HepG2 (cell line): ENCODE results near the gene RRP12. TPM values are rescaled to one million over a fixed set of nuclear protein-coding genes. Genes with fewer than 3 reads are reported as not detected.

Source experiments
- ATAC-seq: fragments of 200-7000 bp; cut with Tn5 transposase; 3 replicates; pipeline ENCODE4 v1.9.1; 2020; ENCODE audit warnings: mild to moderate bottlenecking, moderate library complexity
- BruUV-seq: library from RNA; stranded (reverse); fragments of 400-500 nt; replicated peaks from 2 replicates; lab custom pipeline; 2021; lab: Mats Ljungman, UMichigan
- CTCF ChIA-PET: fragments of 300-600 bp; formaldehyde crosslinking; extraction: SDS; loops from one replicate; lab custom pipeline; 2021; ENCODE audit warnings: low total read pairs, inconsistent platforms, low intra/inter-chr PET ratio; lab: Yijun Ruan, JAX
- POLR2A ChIA-PET: fragments of 350-600 bp; sonication (Branson Sonifier 250); formaldehyde crosslinking; loops from one replicate; lab custom pipeline; 2020; ENCODE audit warnings: antibody characterized with exemption, inconsistent platforms; lab: Yijun Ruan, JAX
- DNase-seq: peaks from one replicate; pipeline ENCODE4 v3.0.0-alpha.2; 2015; ENCODE audit warnings: low spot score
- FAIRE-seq: peaks from 3 replicates; lab custom pipeline; 2011; peaks lifted over from hg19 to GRCh38; lab: Jason Lieb, UNC
- H2AFZ ChIP-seq: one replicate; pipeline ENCODE4 v1.6.1; 2011; ENCODE audit warnings: low read length, inconsistent platforms
- H3K27ac ChIP-seq: fragments of 300-600 bp; 3 replicates; pipeline ENCODE4 v1.8.0; 2011; ENCODE audit warnings: mixed run types, mild to moderate bottlenecking, mixed read lengths, low read length, inconsistent platforms; ENCODE audit not compliant: insufficient read depth; ENCODE audit errors: extremely low read length
- H3K27me3 ChIP-seq, 2 experiments: fragments of 200-600 bp in 1 of 2; 2 replicates in 1 of 2; 3 replicates in 1 of 2; pipeline versions ENCODE4 v1.6.0 to v1.8.0; 2011; ENCODE audit warnings: low read length in 2 of 2, mild to moderate bottlenecking in 2 of 2, moderate library complexity in 2 of 2, inconsistent platforms in 1 of 2; ENCODE audit not compliant: insufficient read depth in 2 of 2, control insufficient read depth in 1 of 2
- H3K36me3 ChIP-seq, 2 experiments: fragments of 200-600 bp in 1 of 2; replicated peaks in 1 of 2; 2 replicates in 1 of 2; 3 replicates in 1 of 2; pipeline versions ENCODE4 v1.5.1 to v1.8.0; 2011; ENCODE audit warnings: low read length in 2 of 2, inconsistent platforms in 1 of 2; ENCODE audit not compliant: insufficient read depth in 2 of 2, control insufficient read depth in 1 of 2
- H3K4me1 ChIP-seq: 2 replicates; pipeline ENCODE4 v1.5.1; 2012; ENCODE audit warnings: low read length, inconsistent platforms; ENCODE audit not compliant: insufficient read depth
- H3K4me2 ChIP-seq: 2 replicates; pipeline ENCODE4 v1.6.0; 2011; ENCODE audit warnings: low read depth, low read length, inconsistent platforms
- H3K4me3 ChIP-seq, 3 experiments: fragments of 200-600 bp in 1 of 3; sonication (generic), shearing (Covaris generic) in 1 of 3; replicated peaks in 1 of 3; 2 replicates each; pipeline ENCODE4 v1.5.1; 2011 to 2016; ENCODE audit warnings: low read length in 3 of 3, inconsistent platforms in 2 of 3, low read depth in 2 of 3, mild to moderate bottlenecking in 2 of 3, control low read depth in 1 of 3, mixed read lengths in 1 of 3; ENCODE audit not compliant: insufficient read depth in 1 of 3
- H3K79me2 ChIP-seq: one replicate; pipeline ENCODE4 v1.6.1; 2011; ENCODE audit warnings: low read length, inconsistent platforms; ENCODE audit not compliant: insufficient read depth
- H3K9ac ChIP-seq: 2 replicates; pipeline ENCODE4 v1.6.0; 2011; ENCODE audit warnings: mild to moderate bottlenecking, low read depth, low read length, inconsistent platforms; ENCODE audit not compliant: insufficient read depth
- H3K9me3 ChIP-seq: 2 replicates; pipeline ENCODE4 v1.5.1; 2012; ENCODE audit warnings: mild to moderate bottlenecking, low read length
- H4K20me1 ChIP-seq: 2 replicates; pipeline ENCODE4 v1.6.0; 2011; ENCODE audit warnings: inconsistent platforms, mild to moderate bottlenecking, low read length, moderate library complexity; ENCODE audit not compliant: insufficient read depth
- ARID3A ChIP-seq: IDR thresholded peaks from 2 replicates; pipeline ENCODE4 v1.6.1; 2012; ENCODE audit warnings: low read depth, low read length, improper control_type of control experiment
- FLYWCH1 ChIP-seq: sonication (generic); formaldehyde crosslinking; IDR thresholded peaks from 2 replicates; pipeline ENCODE4 v1.8.1; 2023; ENCODE audit warnings: mild to moderate bottlenecking, missing genetic modification reagents
- GABPA ChIP-seq, 2 experiments: IDR thresholded peaks; 2 replicates each; pipeline ENCODE4 v1.6.1; 2011 to 2016; ENCODE audit warnings: low read depth in 2 of 2, low read length in 1 of 2, missing biosample characterization in 1 of 2, missing genetic modification characterization in 1 of 2
- HOXA9 ChIP-seq: sonication (generic); formaldehyde crosslinking; IDR thresholded peaks from 2 replicates; pipeline ENCODE4 v1.8.1; 2022; ENCODE audit warnings: missing genetic modification reagents, mild to moderate bottlenecking, moderate library complexity, borderline replicate concordance
- MIXL1 ChIP-seq: IDR thresholded peaks from 2 replicates; pipeline ENCODE4 v1.6.1; 2016
- RBFOX2 ChIP-seq: fragments of 200-400 bp; formaldehyde crosslinking; IDR thresholded peaks from 2 replicates; pipeline ENCODE4 v1.6.1; 2017; ENCODE audit warnings: low read depth, mild to moderate bottlenecking, low read length
- SNAI1 ChIP-seq: sonication (generic); formaldehyde crosslinking; IDR thresholded peaks from 2 replicates; pipeline ENCODE4 v1.5.0; 2020; ENCODE audit warnings: mild to moderate bottlenecking, missing genetic modification reagents, borderline replicate concordance
- ZMYM2 ChIP-seq: sonication (generic); formaldehyde crosslinking; IDR thresholded peaks from 2 replicates; pipeline ENCODE4 v1.8.0; 2022; ENCODE audit warnings: mild to moderate bottlenecking, missing genetic modification reagents
- ZNF234 ChIP-seq: sonication (generic); formaldehyde crosslinking; conservative IDR thresholded peaks from 2 replicates; pipeline ENCODE4 v1.5.1; 2020; ENCODE audit warnings: mild to moderate bottlenecking, missing genetic modification reagents
- ZNF652 ChIP-seq: IDR thresholded peaks from 2 replicates; pipeline ENCODE4 v1.6.1; 2016; ENCODE audit warnings: low read depth, borderline replicate concordance
- WGBS: methylation state at CpG from one replicate; pipeline ENCODE4 v1.1.6; 2017; ENCODE audit warnings: low lambda C conversion rate; 5-methylcytosine and 5-hydroxymethylcytosine counted together
- in situ Hi-C: cut with HindIII; loops from 2 replicates; pipeline ENCODE4 v1.10.0; 2017; ENCODE audit warnings: low pct_unique_long_range_greater_than_20kb; ENCODE audit not compliant: extremely low pct_ligation_motif_present
- intact Hi-C: fragments of 100-400 bp; cut with micrococcal nuclease; formaldehyde crosslinking; loops from one replicate; pipeline ENCODE4 v1.10.0; 2022; ENCODE audit not compliant: unreplicated experiment
- polyA plus RNA-seq, 8 experiments: library from polyadenylated mRNA; depleted of rRNA in 3 of 8; stranded (reverse) in 7 of 8; unstranded in 1 of 8; fragments of >200 nt; fragmentation: Illumina TruSeq in 4 of 8; extraction: Trizol in 4 of 8; gene quantifications; 2 replicates each; pipeline versions ENCODE4 v1.2.1 to v1.2.3, GENCODE V29; 2011 to 2016; ENCODE audit warnings: low read depth in 4 of 8, missing spikeins in 1 of 8, mixed read lengths in 1 of 8; ENCODE audit not compliant: insufficient read depth in 1 of 8
- total RNA-seq, 5 experiments: library from RNA; depleted of rRNA; stranded (reverse); fragments of >200 nt; fragmentation: Illumina TruSeq; extraction: Trizol; gene quantifications; 2 replicates each; pipeline ENCODE4 v1.2.3, GENCODE V29; 2016; ENCODE audit warnings: low read depth in 1 of 5

RRP12 gene
- total and polyA plus RNA-seq, 2 of the 13 experiments (the other 11 are each of a cell fraction or from before 2014, with no cell fraction given) = 13.2 to 39.4 TPM

- no peak for TF ChIP-seq ARID3A
- 0 out of 2 replicates have a peak, but pooled peaks have one; percentile 33 for TF ChIP-seq ZNF234 (CRISPR knock-in tag)
- no peak for TF ChIP-seq SNAI1
- TF ChIP-seq MIXL1 (CRISPR knock-in tag) = 0 out of 2 replicates have a peak, but pooled peaks have one; percentile 16
- TF ChIP-seq GABPA (IDR thresholded peaks at IDR 0.05; ENCODE audit: low read depth, low read length) = no peak
- 0 out of 2 replicates have a peak, but pooled peaks have one; percentile 24 for TF ChIP-seq GABPA (CRISPR knock-in tag; IDR thresholded peaks at IDR 0.05; ENCODE audit: low read depth)
- no peak for TF ChIP-seq FLYWCH1 (CRISPR knock-in tag)
- no peak for TF ChIP-seq HOXA9 (CRISPR knock-in tag)
- TF ChIP-seq ZMYM2 = no peak
Observed at GRCh38 chr10:97332591-97333350, 68.4 kb downstream of the RRP12 start (continued).

GRCh38 chr10:97331153-97331703 lies 69.9 kb downstream of the RRP12 start:
- CTCF ChIA-PET = no interaction called here
- Histone ChIP-seq H3K79me2 (peaks cover 40% of the 10 kb centered on the region), H3K36me3 (no peaks in the 10 kb centered on the region), H3K9ac (0 out of 2 replicates have a peak overlapping the region, but pooled peaks have one; percentile 23), H3K4me3 (peak overlapping the region; percentile 12 to 87 (median 65); a peak in 3 of 6 replicates), H3K4me2 (peak overlapping the region; percentile 81), H2AFZ (no peak overlapping the region), H3K9me3 (no peaks in the 10 kb centered on the region)
- DNase-seq (no peak), FAIRE-seq (no peak)
- WGBS = 69% methylated on average over 5 of the region's 6 CpGs
- POLR2A ChIA-PET = interaction anchor here (1.0 to 7.4 kb wide), 3 partner anchors 9 to 40 kb away, joined by 3 to 98 read pairs (median 21); partner anchors contain the start of genes ARHGAP19 and FRAT1
- intact Hi-C loops (no loop called here), in situ Hi-C loops (loop anchor here (5.0 kb wide), 1 partner anchor 39 kb away; the partner anchor contains the start of gene ARHGAP19)
- BruUV-seq = no TSS peak
- no peak for TF ChIP-seq RBFOX2
- TF ChIP-seq ZNF652 (CRISPR knock-in tag) = peak; percentile 76
- TF ChIP-seq, all 625 proteins: peak for 1
- no peak overlapping the region for H3K27ac ChIP-seq
- H4K20me1 ChIP-seq = no peaks in the 10 kb centered on the region
- H3K27me3 ChIP-seq = no peaks in the 10 kb centered on the region
- H3K4me1 ChIP-seq = peaks cover 72% of the 10 kb centered on the region
- no peak for ATAC-seq
